Natural killer cell treated with Interleukin-12 subunit alpha and Interleukin-12 subunit beta and Interleukin-15 and Interleukin-18, amount 100 ng/mL, for 72 hours (primary cell): ENCODE measurements around the gene SLC8A3. TPM values are rescaled to one million over a fixed set of nuclear protein-coding genes. Genes with fewer than 3 reads are reported as not detected.

Experiments
- ATAC-seq, 2 donors: fragments of 150-1000 bp; cut with Tn5 transposase in 1 of 2; sonication (Bioruptor Pico), chemical (Tn5 transposase) in 1 of 2; 2 replicates each; pipeline ENCODE4 v1.10.0; 2021
- DNase-seq: peaks from one replicate; pipeline ENCODE4 v3.0.0; 2022; ENCODE audit warnings: low spot score
- H3K27ac Mint-ChIP-seq, 2 donors: 1 replicate in 1 of 2; 2 replicates in 1 of 2; pipeline ENCODE4 v1.8.0; 2022; ENCODE audit warnings: mixed read lengths in 2 of 2, mild to moderate bottlenecking in 1 of 2, moderate library complexity in 1 of 2
- H3K27me3 Mint-ChIP-seq, 2 donors: 1 replicate in 1 of 2; 2 replicates in 1 of 2; pipeline ENCODE4 v1.8.0; 2022; ENCODE audit warnings: mixed read lengths in 2 of 2
- H3K36me3 Mint-ChIP-seq: one replicate; pipeline ENCODE4 v1.8.0; 2022; ENCODE audit warnings: mixed read lengths
- H3K4me1 Mint-ChIP-seq, 2 donors: 1 replicate in 1 of 2; 2 replicates in 1 of 2; pipeline ENCODE4 v1.8.0; 2022; ENCODE audit warnings: low read depth in 2 of 2, mixed read lengths in 2 of 2, mild to moderate bottlenecking in 1 of 2
- H3K4me3 Mint-ChIP-seq: one replicate; pipeline ENCODE4 v1.8.0; 2022; ENCODE audit warnings: mixed read lengths
- H3K9me3 Mint-ChIP-seq: 2 replicates; pipeline ENCODE4 v1.8.0; 2022; ENCODE audit warnings: mixed read lengths
- total RNA-seq, 2 donors: library from RNA; stranded (reverse); gene quantifications; one replicate each; pipeline ENCODE4 v1.2.3, GENCODE V29; 2022

SLC8A3 gene
- total RNA-seq, 2 donors from 2014 or later = 0.08 to 1.1 TPM

GRCh38 chr14:70086685-70087379, 101.9 kb downstream of the SLC8A3 start:
- DNase-seq (no peak), ATAC-seq (no peak)
- Mint-ChIP-seq H3K27me3 (peaks cover 14 to 15% of the 10 kb centered on the region in 2 donors), H3K27ac (no peak overlapping the region), H3K4me3 (no peak overlapping the region), H3K9me3 (no peaks in the 10 kb centered on the region), H3K4me1 (no peaks in the 10 kb centered on the region), H3K36me3 (no peaks in the 10 kb centered on the region)

- Mint-ChIP-seq H3K9me3 (no peaks in the 10 kb centered on the region), H3K4me3 (no peak overlapping the region), H3K27ac (no peak overlapping the region), H3K4me1 (no peaks in the 10 kb centered on the region), H3K36me3 (no peaks in the 10 kb centered on the region), H3K27me3 (peaks cover 8 to 16% of the 10 kb centered on the region in 2 donors)
- DNase-seq (no peak), ATAC-seq (no peak)
These were observed 104.5 kb downstream of the SLC8A3 start for GRCh38 chr14:70084226-70084625.

DNA sequence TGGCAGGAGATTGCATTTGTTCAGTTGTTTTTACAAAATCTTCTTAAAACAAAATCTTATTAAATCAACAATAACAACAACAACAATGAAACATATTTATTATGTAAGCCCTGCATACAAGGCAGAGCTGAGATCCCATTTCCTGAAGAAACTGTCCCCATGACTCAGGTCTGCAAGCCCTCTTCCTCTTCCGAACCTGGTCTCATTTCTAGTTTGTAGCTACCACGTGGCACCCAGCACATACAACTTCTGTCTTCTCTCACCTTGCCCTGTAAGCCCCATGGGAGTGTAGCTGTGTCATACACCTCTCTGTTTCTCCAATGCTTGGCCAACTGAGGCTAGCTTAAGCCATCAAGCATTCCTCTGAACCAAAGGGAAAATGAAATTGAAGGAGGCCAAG, 106.4 kb downstream of the SLC8A3 start:
- Mint-ChIP-seq H3K27me3 (peaks cover 8 to 16% of the 10 kb centered on the region in 2 donors), H3K36me3 (no peaks in the 10 kb centered on the region), H3K27ac (no peak overlapping the region), H3K4me3 (no peak overlapping the region), H3K9me3 (no peaks in the 10 kb centered on the region), H3K4me1 (no peaks in the 10 kb centered on the region)
- DNase-seq = no peak
- ATAC-seq = no peak

DNA sequence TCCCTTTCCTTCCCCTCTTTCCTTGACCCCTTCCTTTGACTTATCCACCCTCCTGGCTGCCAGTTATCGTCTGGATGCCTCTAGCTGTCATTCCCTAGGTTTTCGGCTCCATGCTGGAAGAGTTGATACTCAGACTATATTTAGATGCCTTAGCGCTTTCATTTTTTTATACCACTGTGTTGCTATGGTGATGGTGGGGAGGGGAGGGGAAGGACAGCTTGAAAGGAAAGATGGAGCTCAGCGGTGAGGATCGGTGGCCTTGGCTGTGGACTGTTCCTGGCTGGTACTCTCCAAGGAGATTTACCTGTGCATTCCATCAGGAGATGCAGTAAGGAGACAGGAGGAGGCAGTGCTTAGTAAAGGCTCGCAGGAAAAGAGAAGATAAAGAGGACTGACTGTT, 108.7 kb downstream of the SLC8A3 start:
- H3K4me1 Mint-ChIP-seq = no peaks in the 10 kb centered on the region
- DNase-seq (no peak), ATAC-seq (no peak)
- H3K27ac Mint-ChIP-seq = no peak overlapping the region
- H3K27me3 Mint-ChIP-seq = peaks cover 19 to 24% of the 10 kb centered on the region in 2 donors
- H3K9me3 Mint-ChIP-seq = no peaks in the 10 kb centered on the region
- H3K4me3 Mint-ChIP-seq = no peak overlapping the region
- H3K36me3 Mint-ChIP-seq = no peaks in the 10 kb centered on the region

GRCh38 chr14:70078329-70078728, 110.4 kb downstream of the SLC8A3 start:
- DNase-seq = no peak
- H3K4me3 Mint-ChIP-seq = no peak overlapping the region
- no peaks in the 10 kb centered on the region for H3K4me1 Mint-ChIP-seq
- no peak for ATAC-seq
- no peaks in the 10 kb centered on the region for H3K36me3 Mint-ChIP-seq
- no peak overlapping the region for H3K27ac Mint-ChIP-seq
- no peaks in the 10 kb centered on the region for H3K9me3 Mint-ChIP-seq
- peaks cover 15 to 16% of the 10 kb centered on the region in 2 donors for H3K27me3 Mint-ChIP-seq

DNA sequence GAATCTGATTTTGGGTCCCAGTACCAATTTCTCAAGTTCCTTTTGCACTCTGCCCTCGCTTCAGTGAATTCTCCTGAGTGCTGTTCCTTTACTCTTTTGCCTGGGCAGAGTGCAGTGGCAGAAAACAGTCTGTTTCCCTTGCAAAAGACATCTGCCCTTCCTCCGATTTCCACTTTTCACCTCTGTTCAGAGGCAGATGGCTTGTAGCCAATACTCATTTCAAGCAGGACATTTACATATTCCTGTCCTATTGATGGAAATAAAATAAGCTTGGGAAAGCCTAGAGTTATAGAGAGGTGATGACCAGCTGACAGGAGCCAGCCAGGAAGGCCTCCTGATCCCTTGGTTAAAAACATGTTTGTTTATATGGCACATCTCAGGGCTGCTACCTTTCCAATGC, 111.0 kb downstream of the SLC8A3 start:
- no peaks in the 10 kb centered on the region for H3K9me3 Mint-ChIP-seq
- ATAC-seq = no peak

DNA sequence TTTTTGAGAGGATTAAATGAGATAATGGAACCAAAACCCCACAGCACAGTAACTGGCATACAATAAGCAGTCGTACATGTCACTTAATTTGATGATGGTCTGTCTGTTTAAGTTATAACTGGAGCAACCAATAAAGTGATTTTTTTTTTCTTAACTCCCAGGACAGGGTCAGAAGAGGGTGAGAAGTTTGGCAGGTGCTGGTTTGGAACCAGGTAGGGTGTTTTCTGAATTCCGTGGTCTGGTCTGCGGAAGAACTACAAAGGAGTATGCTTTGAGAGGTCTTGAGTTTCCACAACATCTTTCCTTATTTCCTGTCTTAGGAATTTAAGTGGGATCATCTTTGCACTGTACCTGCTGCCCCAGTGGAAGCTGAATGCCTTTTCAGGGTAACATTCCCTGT, 111.7 kb downstream of the SLC8A3 start:
- Mint-ChIP-seq H3K4me1 (no peaks in the 10 kb centered on the region), H3K27me3 (peaks cover 16 to 28% of the 10 kb centered on the region in 2 donors), H3K36me3 (no peaks in the 10 kb centered on the region), H3K9me3 (no peaks in the 10 kb centered on the region), H3K4me3 (no peak overlapping the region), H3K27ac (no peak overlapping the region)
- no peak for DNase-seq
- no peak for ATAC-seq

More for the DNA sequence above, 111.0 kb downstream of the SLC8A3 start:
- no peaks in the 10 kb centered on the region for H3K4me1 Mint-ChIP-seq
- no peaks in the 10 kb centered on the region for H3K36me3 Mint-ChIP-seq
- DNase-seq = no peak
- no peak overlapping the region for H3K4me3 Mint-ChIP-seq
- no peak overlapping the region for H3K27ac Mint-ChIP-seq
- H3K27me3 Mint-ChIP-seq = peaks cover 19 to 22% of the 10 kb centered on the region in 2 donors

GRCh38 chr14:70073924-70074566, 114.7 kb downstream of the SLC8A3 start:
- no peak overlapping the region for H3K27ac Mint-ChIP-seq
- H3K9me3 Mint-ChIP-seq = no peaks in the 10 kb centered on the region
- ATAC-seq (peak; percentile 58 to 59), DNase-seq (peak; percentile 62)
- H3K4me1 Mint-ChIP-seq = no peaks in the 10 kb centered on the region
- H3K27me3 Mint-ChIP-seq = peaks cover 15 to 32% of the 10 kb centered on the region in 2 donors
- no peaks in the 10 kb centered on the region for H3K36me3 Mint-ChIP-seq
- H3K4me3 Mint-ChIP-seq = no peak overlapping the region

- DNase-seq (no peak), ATAC-seq (no peak)
- H3K4me3 Mint-ChIP-seq = no peak overlapping the region
- H3K4me1 Mint-ChIP-seq = no peaks in the 10 kb centered on the region
- no peak overlapping the region for H3K27ac Mint-ChIP-seq
- H3K36me3 Mint-ChIP-seq = no peaks in the 10 kb centered on the region
- no peaks in the 10 kb centered on the region for H3K9me3 Mint-ChIP-seq
- peaks cover 13 to 28% of the 10 kb centered on the region in 2 donors for H3K27me3 Mint-ChIP-seq
These were observed 119.6 kb downstream of the SLC8A3 start for GRCh38 chr14:70069186-70069585.

DNA sequence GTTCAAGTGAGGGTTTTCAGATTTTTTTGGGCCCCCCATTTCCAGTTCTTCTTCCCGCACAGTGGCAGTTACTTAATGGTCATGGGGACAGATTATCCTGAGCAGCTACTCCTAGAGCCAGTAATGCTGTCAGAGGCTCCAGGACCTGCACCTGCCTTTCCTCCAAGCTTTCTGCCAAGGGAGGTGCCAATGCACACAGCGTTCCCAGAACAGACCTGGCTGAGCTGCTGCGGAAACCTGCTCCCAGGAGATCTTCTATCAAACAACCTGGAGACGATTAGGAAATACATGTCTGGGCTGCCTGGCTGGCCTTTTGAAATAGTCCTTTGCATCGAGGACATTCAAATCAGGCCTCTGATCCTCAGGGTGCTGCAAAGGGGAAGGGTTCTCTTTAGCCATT, 120.9 kb downstream of the SLC8A3 start:
- Mint-ChIP-seq H3K4me1 (no peaks in the 10 kb centered on the region), H3K9me3 (no peaks in the 10 kb centered on the region), H3K27me3 (peaks cover 17 to 35% of the 10 kb centered on the region in 2 donors), H3K27ac (no peak overlapping the region), H3K4me3 (no peak overlapping the region), H3K36me3 (no peaks in the 10 kb centered on the region)
- ATAC-seq (no peak), DNase-seq (no peak)

DNA sequence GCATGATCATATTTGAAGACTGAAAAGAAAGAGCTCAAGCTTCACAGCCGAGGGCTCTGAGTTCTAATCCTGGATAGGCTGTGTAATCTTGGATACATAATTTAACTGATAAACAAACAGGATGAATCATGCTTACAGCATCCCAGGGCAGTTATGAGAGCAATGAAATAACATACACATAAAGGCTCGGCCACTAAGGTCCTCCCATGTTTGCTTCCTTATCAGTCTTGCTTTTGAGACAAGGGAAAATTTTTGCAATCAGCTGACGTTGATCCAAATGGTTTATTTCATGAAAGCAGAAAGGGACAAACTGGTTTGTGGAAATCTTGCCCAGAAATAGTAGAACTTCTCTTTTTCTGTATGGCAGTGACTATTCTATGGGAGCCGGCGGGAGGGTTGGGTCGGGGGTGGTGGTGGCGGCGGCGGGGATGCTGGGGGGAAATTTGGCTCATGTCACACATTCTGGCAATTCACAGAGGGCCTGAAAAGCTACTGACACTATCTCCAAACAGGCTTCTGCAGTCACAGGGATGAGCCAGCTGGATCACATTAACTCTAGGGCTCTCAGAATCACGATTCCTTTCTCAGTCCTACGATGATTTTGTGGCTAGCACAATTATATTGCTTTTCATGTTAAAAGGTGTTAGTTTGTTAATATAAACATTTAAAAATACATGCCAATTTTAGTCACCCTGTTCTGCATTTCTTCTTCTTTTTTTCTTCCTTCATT, 124.5 kb downstream of the SLC8A3 start:
- Mint-ChIP-seq H3K9me3 (no peaks in the 10 kb centered on the region), H3K4me1 (no peaks in the 10 kb centered on the region), H3K27me3 (peaks cover 20 to 41% of the 10 kb centered on the region in 2 donors), H3K27ac (no peak overlapping the region), H3K36me3 (no peaks in the 10 kb centered on the region), H3K4me3 (no peak overlapping the region)
- no peak for DNase-seq
- ATAC-seq = no peak

DNA sequence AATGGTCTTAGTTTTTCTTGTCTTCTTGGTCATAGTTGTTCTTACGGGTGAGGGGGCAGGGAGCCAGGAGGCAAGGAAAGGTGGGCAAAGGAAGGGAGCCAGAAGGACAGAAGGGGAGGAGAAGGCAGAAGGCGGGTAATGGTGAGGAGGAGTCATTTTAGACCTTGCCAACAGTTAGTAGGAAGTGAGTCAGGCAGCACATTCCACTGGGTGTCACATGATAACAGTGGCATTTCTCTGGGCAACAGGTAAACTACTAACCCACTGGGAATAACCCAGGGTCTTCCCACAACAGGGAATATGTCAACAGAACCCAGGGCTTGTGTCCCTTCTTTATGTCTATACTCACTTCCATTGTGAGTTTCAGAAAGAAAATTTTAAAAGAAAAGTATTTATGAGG, 127.6 kb downstream of the SLC8A3 start:
- no peaks in the 10 kb centered on the region for H3K4me1 Mint-ChIP-seq
- H3K36me3 Mint-ChIP-seq = no peaks in the 10 kb centered on the region
- H3K27me3 Mint-ChIP-seq = peaks cover 28 to 55% of the 10 kb centered on the region in 2 donors
- ATAC-seq (no peak), DNase-seq (no peak)
- no peak overlapping the region for H3K4me3 Mint-ChIP-seq
- H3K27ac Mint-ChIP-seq = no peak overlapping the region
- H3K9me3 Mint-ChIP-seq = no peaks in the 10 kb centered on the region

GRCh38 chr14:70059545-70059944, 129.2 kb downstream of the SLC8A3 start:
- DNase-seq (no peak), ATAC-seq (no peak)
- Mint-ChIP-seq H3K36me3 (no peaks in the 10 kb centered on the region), H3K27me3 (peaks cover 33 to 56% of the 10 kb centered on the region in 2 donors), H3K27ac (no peak overlapping the region), H3K4me3 (no peak overlapping the region), H3K4me1 (no peaks in the 10 kb centered on the region), H3K9me3 (no peaks in the 10 kb centered on the region)

DNA sequence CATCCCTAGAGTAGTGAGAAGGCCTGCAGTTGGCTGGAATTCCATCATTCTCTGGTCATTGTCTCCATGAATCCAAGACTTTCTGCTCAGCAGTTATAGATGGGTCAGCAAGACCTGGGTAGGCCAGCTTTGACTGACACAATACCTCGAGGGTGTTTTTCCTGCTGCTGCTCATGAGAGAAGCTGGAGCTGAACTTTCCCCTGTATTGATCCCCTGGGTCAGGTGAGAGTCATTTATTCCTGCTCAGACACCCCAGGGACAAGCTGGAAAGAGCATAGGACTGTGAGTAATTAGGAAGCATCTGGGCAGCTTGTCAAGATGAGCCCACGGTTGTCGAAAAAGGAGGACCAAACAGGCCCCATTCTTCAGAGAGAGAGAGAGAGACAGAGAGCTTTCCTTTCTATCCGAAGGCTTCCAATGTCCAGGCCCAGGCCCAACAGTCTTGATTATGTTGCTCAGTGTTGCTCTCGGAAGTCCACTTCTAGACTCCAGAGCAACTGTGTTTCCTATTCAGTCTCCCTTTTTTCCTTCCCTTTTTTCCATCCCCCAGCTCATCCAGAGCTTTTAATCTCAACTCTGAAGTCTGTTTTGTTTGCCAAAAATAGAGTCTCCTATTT, 131.1 kb downstream of the SLC8A3 start:
- DNase-seq (no peak), ATAC-seq (no peak)
- Mint-ChIP-seq H3K4me1 (peaks cover 0 to 2% of the 10 kb centered on the region in 2 donors), H3K36me3 (no peaks in the 10 kb centered on the region), H3K27ac (no peak overlapping the region), H3K9me3 (peaks cover 4% of the 10 kb centered on the region), H3K27me3 (peaks cover 25 to 42% of the 10 kb centered on the region in 2 donors), H3K4me3 (no peak overlapping the region)
